IPS-NIHi11 (cell line): ENCODE results near the gene HOXC5.

Source experiments
- DNase-seq: peaks from one replicate; pipeline ENCODE4 v3.0.0; 2012; ENCODE audit warnings: mixed read lengths, low spot score

Gene HOXC5

DNA sequence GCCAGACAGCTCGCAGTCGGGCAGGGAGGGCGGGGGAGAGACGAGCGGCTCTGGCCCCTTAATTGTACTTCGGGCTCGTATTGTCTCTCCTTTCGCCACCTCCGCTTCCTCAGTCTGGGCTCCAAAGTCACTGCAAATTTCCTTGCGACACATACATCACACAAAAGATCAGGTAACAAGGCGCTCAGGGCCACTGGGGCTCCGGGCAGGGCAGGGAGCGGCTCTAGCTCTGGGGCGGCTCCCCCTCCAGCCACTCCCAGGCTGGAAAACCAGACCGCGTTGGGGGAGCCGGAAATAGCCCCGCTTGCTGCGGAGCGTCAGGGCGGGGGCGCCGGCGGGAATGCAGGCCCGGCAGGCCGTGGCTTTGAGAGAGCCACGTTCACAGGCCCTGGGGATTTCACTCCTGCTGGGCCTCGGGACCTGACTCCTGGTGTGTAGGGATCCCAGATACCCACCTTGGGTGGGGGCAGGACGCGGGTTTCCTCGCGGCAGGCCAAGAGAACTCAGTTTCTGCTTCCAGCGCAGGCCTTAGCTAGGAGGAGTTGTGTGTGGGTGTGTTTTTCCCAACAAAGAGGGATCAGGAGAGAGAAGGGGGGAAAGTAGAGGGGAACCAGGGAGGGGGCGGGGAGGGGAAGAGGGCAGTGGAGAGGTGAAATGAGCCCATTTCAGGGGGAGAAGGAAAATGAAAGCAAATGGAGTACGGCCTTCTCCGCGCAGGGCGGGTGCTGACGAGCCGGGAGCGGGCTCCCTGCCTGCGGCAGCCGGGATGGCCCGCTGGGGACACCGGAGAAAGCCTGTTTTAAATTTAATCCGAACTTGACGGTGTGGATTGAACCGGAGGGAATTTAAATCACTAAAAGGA lies 37.2 kb upstream of the HOXC5 start:
- peak; percentile 74 for DNase-seq

DNA sequence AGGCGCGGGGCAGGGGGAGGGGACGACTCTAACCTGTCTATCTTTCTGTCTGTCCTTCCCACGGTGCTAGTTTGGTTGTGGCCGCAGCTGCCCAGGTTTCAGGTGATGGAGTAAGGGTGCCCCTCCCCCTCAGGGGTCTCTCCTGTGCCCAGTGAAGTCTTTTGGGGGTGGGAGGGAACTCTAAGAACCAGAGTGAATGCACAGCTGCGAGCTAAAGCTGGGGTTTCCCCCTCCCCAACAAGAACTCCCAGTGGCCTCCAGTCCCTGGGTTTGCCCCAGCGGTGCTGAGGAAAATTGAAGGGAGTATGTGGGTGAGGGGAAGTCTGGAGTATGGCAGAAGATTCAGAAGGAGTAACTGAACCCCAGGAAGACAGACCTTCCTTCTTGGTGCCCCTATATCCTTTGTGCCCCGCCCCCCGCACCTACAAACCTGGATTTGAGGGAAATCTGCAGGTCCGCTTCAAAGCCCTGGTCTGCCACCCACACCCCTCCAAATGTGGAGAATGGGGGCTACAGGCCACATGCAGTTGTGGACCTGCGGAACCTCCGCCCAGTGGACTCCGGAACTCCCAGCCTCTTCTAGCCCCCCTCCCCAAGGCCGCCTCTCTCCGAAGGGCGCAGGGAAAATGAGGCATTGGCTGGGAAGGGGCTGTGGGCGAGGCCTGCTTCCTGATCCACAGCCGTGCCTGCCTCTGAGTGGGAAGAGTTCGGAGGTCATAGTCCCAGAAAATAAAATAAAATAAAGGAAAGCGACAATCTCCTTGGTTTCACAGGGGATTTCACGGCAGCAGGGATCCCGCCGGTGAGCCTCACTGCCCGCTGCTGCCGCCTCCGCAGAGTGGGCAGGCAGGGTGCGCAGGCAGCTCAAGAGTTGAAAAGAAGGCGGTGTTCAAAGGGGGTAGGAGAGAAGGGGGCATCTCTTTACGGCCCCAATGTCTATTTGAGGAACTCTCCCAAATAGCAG lies 36.3 kb upstream of the HOXC5 start:
- DNase-seq: no peak

DNA sequence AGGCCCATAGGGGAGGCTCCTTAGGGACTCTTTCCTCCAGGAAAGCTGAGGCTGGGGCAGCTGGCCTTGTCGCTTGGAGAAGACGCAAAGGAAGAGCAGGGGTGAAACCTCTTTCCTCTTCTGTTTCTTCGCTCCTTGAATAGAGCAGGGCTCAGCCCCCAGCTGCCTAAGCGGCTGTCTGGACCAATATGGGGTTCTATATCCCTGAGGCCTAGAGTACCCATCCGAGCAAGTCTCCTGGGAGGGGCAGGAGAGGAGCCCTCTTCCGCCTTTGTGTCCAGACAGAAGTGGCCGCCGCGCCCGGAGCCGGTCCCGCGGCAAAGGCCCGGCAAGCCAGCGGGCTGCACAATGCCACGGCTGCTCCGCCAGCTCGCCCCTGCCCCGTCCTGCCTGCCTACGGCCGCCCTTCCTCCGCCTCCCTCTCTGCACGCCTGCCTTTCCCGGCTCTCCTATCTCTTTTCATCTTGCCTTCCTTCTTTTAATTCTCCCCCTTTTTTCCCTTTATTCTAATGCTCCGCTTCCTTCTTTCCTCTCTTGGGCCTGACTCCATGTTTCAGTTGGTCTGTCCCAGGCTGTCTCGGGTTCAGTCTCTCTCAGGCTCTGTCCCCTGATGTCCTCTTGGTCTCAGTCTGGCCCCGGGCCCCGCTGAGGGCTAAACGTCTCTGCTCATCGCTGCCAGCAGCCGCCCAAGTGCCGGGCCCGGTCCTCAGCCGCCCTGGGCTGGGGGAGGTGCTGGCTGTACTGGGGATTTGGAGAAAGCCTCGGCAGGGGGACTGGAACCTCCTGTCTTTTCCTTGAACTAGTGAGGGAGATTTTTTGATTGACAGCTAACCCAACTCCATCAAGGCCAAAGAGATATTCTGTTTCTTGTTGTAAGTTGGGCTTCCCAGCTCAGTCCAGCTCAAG lies 35.4 kb upstream of the HOXC5 start:
- DNase-seq: no peak

DNA sequence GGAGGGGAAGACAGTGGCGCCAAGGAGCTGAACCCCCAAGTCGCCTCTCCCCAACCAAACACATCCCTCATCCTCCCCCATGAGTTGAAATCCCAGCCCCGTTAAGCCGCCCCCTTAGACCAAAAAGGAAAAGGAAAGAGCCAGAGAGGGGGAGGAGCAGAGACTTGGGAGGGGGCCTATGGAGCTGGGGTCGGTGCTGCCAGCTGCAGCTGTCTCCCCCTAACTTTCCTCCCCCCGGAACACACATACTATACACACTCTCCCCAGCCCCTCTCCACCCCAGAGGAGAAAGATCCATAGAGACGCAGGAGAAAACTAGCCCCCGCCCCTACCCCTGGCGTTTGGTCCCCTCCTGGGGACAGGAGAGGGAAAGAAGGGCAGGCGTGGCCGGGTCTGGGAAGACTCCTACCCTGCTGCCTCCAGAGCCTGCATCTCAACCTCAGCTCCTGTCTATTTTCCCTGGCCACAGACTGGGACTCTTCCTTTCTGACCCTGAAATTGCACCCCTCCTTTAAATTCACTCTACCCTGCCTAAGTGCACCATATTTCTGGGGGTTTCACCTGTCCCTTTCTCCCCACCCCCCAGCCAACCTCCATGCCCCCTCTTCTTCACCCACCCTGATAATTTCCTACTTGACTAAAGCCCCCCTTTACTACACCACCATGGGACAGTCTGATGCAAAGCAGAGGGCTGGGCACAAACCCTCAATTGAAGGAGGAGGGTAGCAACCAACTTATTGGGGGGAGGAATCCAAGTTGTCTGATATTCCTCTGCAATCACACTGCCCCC lies 34.5 kb upstream of the HOXC5 start:
- no peak for DNase-seq

DNA sequence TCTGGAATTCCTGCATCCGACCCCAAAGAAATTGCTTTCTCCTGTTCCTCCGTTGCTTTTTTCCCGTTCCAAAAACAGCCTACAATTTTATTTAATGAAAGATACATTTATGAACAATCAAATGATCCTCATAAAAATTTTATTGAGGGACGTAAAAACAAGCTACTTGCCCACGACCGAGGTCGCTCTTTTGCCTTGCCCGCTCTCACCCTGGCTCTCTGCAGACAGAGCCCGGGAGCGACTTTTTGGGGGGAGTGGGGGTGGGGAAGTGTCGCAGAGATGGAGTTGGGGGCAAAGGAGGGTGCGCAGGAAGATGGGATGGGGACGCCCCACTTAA lies 34.0 kb upstream of the HOXC5 start:
- no peak for DNase-seq

DNA sequence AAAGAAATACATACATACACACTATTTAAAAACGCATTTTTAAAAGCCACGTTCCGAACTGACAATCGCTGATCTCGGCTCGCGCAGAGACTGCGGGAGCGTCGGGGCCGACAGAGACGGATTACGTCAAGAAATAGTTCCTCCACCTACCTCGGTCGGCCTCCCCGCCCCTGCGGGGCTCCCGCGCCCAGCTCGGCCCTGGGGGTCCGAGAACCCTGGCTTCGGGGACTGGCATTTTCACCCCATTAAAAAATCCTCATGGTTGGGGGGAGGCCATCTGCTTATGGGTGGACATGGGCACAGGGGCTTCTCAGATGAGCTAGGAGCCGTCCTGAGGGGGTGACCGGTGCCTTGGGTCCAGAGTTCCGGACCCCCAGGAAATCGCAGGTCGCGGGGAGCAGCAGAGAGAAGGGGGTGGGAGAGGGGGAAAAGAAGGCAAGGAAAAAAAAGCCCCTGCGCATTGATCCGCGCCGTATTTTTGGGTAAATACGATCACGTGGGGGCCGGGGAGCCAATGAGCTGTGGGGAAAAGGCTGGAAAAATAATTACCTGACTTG lies 33.2 kb upstream of the HOXC5 start:
- DNase-seq: no peak

DNA sequence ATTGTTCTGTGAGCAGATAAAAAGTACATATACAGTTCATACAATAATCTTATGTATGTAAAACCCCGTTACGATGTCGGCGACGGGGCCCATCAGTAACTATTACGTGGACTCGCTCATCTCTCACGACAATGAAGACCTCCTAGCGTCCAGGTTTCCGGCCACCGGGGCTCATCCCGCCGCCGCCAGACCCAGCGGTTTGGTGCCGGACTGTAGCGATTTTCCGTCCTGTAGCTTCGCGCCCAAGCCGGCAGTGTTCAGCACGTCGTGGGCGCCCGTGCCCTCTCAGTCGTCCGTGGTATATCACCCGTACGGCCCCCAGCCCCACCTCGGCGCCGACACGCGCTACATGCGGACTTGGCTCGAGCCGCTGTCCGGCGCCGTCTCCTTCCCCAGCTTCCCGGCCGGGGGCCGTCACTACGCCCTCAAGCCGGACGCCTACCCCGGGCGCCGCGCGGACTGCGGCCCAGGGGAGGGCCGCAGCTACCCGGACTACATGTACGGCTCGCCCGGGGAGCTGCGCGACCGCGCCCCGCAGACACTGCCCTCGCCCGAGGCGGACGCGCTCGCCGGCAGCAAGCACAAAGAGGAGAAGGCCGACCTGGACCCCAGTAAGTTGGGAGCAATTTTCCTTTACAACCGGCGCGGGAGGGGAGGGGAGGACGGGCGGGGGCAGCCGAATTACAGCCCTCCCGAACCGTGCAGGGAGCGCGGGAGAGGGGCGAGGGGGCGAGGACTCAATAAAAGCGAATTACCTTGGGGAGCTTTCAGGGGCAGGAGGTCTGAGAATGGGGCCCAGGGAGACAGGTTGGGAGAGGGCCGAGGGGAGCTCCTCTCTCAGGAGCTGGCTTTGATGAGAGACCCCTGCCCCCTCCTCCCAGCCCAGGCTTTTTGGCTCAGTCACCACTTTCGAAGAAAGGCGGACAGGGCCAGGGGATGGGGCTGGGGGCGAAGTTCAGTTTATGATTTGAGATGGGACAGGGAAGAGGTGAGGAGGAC lies 32.4 kb upstream of the HOXC5 start, which contains the start of gene HOXC9:
Gene HOXC9, plus strand, starts transcription at position 46 of the 999 bp plus-strand sequence. Its CDS starts 28 bp downstream, at position 74.
- DNase-seq: no peak

DNA sequence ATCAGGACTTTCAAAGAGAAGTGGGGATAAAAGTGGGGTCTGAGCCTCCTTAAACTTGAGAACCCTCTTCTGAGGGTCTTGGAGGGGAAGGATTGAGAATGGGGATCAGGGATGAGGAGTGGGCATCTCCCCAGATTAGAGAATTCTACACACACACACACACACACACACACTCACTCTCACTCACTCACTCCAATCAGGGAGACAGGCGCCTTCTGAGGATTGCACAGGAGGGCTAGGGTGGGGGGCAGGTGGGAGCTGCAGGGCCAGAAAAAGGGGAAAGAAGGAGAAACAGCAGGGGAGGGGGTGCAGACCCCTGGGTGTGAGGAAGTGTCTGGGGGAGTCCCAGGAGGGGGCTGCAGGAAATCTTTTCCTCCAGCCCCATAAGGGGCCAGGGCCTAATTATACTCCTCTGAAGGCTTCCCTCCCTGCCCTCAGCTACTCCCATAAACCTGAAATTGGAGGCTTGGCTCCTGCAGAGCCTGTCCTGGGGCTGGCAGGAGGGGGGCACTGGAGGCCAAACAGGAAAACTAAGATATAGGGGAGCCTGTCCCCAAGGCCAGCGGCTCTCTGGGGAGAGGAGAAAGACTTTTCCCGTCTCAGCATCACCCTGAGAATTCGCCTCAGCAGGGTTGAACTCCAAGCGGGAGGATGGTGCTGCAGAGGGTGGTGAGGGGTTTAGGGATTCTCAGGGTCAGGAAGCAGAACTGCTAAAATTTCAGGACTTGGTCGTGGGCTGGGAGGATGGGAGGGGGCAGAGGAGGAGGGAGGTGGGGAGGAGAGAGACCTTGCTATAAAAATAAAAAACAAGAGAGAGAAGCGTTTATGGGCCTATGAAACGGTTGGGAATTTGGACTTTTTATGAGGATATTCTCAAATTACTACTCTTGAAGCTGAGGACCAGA lies 31.3 kb upstream of the HOXC5 start:
- no peak for DNase-seq

DNA sequence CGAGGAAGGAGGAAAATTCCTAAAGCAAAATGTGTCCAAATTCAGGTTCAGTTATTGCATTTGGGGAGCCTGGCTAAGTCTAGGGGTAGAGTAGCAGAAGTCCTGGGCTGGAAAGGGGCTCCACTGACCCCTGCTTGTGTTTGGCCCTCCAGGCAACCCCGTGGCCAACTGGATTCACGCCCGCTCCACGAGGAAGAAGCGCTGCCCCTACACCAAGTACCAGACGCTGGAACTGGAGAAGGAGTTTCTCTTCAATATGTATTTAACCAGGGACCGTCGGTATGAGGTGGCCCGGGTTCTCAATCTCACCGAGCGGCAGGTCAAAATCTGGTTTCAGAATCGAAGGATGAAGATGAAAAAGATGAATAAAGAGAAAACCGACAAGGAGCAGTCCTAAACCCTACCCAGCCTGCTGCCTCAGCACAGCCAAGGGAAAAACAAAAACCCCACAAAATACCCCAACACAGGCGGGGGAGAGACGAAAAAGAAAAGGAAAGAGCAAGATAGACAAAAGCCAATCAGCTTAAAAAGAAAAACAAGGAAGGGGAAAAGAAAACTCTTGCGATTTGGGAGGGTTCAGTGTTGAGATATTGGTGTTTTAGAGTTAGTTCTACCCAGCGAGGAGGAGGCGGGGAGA lies 30.5 kb upstream of the HOXC5 start:
- DNase-seq: no peak

DNA sequence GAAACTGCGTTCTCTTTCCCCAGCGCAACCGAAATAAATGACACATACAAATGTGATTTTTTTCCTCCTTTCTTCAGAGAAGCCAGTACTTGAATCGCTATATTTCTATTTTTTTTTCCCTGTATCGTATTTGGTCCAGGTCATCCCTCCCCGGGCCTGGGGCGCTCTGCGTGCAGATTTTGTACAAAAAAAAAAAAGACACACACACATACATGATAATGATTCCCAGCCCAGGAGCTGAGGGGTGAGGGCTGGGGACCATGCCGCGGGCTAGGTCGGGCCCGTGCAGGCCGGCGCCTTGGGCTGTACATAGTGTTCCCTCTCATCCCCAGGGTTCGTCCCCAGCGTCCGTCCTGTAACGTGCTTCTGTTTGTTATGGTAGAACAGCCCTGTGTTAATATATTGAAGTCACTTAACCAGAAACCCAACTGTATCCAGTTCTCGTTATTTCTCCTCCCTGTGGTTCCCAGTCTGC lies 29.9 kb upstream of the HOXC5 start:
- DNase-seq: no peak

DNA sequence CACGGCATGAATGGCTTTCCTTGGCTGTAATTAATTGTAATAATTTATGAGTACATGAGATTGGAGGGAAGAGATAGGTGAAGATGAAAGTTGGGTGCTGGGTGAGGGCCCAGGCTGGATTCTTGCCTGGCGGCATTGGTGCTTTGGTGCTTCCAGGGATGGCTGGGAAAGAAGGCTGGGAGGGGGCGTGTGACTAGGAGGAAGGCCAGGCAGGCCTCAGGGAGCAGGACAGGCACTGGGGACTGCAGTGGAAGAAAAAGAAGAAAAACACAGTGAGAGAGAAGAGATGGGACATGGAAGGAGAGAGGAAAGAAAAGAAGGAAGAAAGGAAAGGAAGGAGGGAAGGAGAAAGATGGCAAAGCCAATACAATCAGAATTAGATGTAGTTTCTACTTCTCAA lies 29.2 kb upstream of the HOXC5 start:
- no peak for DNase-seq

DNA sequence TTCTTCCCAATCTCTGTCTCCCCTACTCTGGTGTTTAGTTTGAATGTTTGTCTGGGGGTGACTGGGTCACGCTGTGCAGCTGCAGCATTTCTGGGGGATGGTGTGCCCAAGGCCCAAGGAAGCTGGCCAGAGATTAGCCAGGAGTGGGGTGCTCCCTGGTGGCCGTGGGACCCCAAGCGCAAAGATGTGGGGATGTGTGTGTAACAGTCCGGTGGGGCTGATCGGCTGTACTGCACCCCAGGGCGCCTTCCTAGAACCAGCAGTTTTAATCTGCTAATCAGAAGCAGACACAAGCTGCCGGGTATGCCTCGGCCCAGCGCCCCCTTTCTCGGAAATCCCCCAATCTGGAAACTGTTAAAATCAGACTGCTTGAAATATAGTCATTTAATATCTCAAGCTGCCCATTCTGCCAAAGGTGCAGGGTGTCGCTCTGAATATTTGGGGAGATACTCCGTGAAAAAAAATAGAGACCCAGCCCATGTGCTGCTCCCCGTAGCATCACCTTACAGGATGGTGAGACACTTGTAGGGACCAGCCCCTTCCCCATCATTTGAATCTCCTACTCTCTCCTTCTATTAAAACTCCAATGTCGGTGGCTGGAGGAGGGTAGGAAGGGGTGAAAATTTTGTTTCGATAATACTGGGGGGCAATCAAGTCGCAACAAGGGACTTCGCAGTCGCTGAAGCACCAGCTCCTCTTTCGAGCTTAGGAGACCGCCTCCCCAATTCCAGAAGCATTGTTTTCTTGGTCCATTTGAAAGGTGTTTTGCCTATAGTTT lies 28.6 kb upstream of the HOXC5 start:
- DNase-seq: no peak

DNA sequence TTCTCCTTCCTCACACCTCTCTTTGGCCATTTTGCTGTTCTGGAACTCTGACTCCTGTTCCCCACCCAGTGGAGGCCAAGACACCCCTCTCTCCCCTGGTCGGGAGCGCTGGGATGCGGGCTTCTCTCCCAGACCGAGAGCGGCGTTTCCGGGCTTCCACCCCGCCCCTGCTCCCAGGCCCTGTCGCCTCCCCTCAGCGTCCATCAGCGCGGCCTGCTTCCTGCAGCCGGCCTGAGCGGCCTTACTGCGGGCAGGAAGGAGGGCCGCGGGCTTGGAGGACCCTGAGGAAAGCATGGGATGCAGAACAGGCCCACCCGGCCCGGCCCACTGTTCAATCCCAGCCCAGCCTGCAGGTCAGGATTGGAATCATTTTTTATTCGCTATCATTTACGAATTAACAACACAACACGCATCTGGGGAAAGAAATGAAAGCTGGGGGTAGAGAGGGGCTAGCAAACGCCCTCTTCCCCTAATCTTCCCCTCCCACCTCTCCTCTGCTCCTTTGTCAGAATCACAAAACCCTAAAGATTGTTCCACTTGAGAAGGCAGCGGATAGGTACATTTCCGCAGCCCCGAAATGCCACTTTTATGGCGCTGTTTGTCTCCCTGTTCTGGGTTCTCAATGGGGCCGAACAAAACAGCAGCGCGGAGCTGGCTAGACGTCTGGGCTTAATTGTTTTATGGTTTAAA lies 27.9 kb upstream of the HOXC5 start:
- no peak for DNase-seq

DNA sequence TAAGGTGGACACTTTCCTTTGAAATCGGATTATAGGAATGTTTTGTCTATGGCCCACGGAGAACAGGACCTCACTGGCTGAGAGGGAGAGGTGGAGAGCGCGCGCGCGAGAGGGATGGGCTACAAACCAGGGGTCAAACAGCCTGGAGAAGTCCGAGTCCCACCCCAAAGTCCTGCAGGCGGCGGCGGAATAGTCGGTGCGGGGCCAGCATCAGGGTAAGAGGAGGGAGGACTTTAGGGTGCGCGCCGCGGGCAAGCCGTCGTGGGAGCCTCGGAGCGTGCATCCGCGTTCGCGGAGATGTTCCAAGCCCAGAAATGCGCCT lies 27.4 kb upstream of the HOXC5 start:
- no peak for DNase-seq

DNA sequence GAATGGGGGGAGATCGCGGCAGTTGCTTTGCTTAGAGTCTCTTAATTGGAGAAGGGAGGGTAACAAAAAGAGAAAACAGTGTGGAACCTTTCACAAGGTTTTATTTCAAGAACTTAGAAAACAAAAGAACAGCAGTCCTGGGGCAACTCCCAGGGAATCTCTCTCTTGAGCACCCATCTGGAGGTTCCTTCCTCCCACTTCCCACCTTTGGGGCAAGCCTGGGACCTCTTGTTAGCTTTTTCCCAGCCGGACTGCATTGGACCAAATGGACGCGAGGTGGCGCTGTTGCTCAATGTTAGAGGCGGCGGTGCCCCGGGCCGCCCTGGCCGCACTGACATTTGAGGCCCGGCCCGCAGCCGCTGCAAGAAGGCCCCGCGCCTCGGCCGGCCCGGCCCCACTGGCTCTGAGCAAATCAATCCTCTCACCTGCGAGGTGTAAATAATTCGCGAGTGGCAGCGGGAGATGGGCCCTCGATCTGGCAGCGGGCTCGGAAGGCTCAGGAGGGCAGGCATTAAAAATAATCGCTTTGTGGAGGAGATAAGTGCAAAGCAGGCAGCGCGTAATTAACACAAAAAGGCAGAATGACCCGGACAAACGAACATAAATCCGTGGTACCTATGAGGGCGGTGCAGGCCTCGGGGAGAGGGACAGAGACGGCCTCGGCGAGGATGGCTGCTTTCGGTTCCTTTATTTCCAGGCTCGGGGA lies 26.8 kb upstream of the HOXC5 start:
- peak; percentile 92 for DNase-seq
